DMS153 (cell line): ENCODE results near the gene DESI1.
"Not testable (repeated sequence)": the region's sequence is repeated elsewhere in the genome, so short reads cannot be mapped to it uniquely, and the experiment has no call there.

Experiments
- DNase-seq: peaks from one replicate; lab custom pipeline; 2025; lab: John Stamatoyannopoulos, UW

DESI1 gene

GRCh38 chr22:41585898-41586297 is 34.9 kb downstream of the DESI1 start:
- no peak for DNase-seq

DNA sequence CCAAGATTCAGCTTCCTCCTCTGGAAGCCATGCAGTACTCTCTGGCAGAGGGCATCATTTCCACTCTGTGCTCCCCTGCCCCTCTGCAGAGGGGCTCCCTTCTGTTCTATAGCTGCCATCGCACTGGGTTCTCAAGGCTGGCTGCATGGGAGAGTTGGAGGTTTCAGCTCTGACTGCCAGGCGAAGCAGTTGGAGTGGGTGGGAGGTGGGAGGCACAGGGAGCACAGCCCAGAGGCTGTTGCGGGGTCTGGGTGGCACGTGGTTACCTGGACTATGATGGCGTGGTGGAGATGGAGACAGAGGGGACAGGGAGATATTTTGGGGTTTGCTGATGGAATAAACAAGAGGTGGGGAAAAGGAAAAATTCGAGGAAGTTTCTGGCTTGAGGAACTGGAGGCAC is 36.0 kb downstream of the DESI1 start:
- DNase-seq = no peak

DNA sequence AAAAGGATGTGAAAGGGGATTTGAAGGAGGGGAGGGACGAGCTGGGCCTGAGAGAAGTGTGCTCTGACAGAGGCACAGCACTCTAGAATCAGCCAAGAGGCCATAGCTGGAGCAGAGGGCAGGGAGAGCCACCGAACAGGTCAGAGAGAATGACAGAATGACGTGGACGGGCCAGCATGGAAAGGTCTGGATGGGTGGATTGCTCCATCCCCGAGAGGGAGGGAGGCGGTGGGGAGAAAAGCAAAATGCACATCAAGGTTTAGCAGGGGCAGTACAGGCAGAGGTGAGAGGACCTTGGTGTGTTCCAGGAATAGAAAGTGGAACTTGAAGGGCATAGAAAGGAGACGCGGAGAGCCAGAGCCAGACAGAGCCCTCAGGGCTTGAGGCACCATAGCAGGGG is 38.1 kb downstream of the DESI1 start:
- no peak for DNase-seq

DNA sequence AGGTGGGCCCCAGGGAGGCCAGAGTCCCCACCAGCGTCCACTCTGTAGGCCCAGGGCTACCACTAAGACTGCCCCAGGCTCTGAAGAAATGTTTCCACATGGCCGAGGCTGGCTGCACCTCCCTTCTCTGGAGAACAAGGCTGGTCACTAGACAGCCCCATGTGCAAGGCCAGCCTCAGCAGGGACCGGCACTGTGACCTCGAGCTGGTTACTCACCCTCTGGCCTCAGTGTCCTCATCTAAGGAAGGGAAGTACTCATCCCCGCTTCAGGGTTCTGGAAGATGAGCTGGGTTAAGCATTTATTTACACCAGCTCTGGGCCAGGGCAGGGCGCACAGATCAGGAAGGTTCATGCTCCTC is 40.9 kb downstream of the DESI1 start:
- no peak for DNase-seq

DNA sequence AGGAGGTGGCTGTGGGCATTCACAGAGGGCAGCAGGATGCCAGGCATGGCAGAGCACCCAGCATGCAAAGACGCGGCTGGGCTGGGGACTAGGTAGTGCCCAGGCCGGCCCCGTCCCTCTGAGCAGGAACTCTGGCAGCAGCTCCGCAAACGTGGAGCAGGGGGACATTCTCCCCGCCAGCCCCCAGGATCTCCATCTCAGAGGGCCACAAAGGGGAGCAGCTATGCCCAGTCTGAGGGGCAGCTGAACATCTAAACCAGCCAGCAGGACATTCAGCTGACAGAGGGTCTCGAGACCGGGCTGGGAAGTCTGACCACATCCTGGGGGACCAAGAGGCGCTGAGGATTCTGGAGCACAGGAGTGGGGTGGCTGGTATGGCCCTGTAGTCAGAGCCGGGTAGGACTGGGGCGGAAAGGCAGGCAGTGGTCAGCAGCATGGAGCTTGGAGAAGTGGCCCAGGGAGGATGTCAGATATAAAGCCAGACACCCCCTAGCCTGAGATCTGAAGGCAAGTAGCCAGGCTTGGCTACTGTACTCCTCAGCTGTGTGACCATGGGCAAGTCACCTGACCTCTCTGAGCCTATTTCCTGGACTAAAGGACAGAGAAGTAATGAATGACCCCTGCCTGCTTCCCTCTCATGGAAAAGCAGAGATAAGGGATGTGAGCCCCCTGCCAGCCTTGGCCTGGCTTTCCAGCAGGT is 41.4 kb downstream of the DESI1 start:
- DNase-seq = no peak

GRCh38 chr22:41578818-41579217 is 42.0 kb downstream of the DESI1 start:
- no peak for DNase-seq

DNA sequence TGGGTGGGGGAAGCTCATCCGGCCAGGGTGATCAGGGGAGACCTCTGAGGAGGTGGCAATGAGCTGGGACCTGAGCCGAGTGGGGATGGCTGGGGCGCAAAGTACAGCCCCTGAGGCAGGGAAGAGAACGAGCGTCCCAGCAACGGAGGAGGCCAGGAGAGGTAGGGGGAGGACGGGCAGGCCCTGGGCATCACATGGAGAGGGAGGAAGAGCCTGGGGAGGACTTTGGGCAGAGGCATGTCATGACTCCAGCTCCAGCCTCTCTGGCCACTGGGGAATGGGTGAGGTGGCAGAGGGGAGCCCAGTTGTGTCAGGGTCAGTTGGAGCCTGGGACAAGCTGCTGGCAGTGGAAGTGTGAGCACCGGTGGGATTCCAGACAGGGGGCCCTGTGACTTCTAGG is 42.7 kb downstream of the DESI1 start:
- DNase-seq = no peak

DNA sequence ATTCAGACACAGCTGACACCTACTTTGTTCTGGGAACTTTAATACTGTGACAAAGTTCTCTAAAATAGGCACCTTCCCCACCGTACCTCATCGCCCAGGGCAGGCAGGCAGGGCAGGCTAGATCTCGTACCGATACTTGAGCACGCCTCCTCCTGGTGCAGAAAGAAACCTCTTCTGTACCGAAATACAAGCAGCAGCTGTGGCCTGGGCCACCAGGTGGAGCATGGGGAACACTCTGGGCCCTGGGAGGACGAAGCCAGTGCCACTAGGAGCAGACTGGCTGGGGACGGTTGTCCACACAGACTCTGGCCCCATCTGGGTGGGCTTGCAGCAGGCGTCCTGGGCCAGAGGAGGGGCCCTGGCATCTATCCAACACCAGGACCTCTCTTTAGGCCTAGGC is 44.0 kb downstream of the DESI1 start:
- DNase-seq = peak; percentile 13

DNA sequence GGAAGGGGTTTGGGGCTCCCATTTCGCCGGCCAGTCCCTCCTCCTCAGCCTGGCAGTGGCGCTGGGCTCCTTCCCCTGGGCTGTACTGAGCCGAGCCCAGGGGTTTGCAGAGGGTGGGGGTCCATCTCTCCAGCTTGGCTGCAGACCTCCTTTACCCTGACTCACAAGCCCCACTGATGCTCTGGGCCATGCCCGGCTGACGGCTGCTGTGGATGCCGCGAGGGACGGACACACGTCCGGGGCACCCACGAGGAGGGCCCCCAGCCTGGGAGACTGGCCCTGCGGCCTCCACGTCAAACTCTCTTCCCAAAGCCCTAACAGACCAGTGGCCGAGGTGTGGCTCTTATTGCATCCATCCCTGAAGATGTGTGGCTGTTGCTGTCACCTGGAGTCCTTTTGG is 45.3 kb downstream of the DESI1 start:
- DNase-seq = no peak

- DNase-seq = no peak
These were observed 45.9 kb downstream of the DESI1 start for GRCh38 chr22:41574847-41575381.

- DNase-seq = no peak
These were observed 47.2 kb downstream of the DESI1 start for GRCh38 chr22:41573677-41574076.

DNA sequence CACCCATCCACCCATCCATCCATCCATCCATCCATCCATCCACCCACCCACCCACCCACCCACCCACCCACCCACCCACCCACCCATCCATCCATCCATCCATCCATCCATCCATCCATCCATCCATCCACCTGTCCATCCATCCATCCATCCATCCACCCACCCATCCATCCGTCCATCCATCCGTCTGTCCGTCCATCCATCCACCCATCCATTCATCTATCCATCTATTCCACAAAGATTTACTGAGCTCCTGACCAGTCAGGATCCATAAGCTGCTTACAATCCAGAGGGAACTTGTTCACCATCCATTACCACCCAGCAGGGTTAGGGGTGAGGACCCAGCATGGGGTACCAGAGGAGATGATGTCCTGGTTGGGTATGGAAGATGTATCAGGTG is 48.5 kb downstream of the DESI1 start:
- DNase-seq = not testable (repeated sequence)

- DNase-seq = no peak
These were observed 49.1 kb downstream of the DESI1 start for GRCh38 chr22:41571786-41572185.

- DNase-seq = no peak
These were observed 50.6 kb downstream of the DESI1 start for GRCh38 chr22:41570221-41570620.

GRCh38 chr22:41568811-41569210 is 52.0 kb downstream of the DESI1 start:
- DNase-seq = no peak

GRCh38 chr22:41567512-41567768 is 53.4 kb downstream of the DESI1 start:
- DNase-seq = no peak

- DNase-seq = no peak
These were observed 55.3 kb downstream of the DESI1 start for GRCh38 chr22:41565403-41566054.

DNA sequence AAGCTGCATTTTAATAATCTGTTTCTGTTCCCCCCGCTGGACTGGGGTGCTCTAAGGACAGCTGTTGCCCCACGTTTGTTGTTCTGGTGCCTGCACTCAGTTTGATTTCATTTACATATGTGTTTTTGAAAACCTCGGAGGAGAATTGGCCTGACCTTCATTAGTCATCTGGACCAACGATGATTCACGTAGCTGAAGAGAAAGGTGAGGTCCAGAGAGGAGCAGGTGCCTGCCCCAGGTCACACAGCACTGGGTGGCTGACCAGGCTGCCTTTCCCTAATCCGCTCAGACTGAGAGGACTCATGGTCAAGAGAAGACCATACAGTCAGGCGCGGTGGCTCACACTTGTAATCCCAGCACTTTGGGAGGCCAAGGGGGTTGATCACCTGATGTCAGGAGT is 56.3 kb downstream of the DESI1 start:
- no peak for DNase-seq

GRCh38 chr22:41563051-41563711 is 57.7 kb downstream of the DESI1 start:
- no peak for DNase-seq

DNA sequence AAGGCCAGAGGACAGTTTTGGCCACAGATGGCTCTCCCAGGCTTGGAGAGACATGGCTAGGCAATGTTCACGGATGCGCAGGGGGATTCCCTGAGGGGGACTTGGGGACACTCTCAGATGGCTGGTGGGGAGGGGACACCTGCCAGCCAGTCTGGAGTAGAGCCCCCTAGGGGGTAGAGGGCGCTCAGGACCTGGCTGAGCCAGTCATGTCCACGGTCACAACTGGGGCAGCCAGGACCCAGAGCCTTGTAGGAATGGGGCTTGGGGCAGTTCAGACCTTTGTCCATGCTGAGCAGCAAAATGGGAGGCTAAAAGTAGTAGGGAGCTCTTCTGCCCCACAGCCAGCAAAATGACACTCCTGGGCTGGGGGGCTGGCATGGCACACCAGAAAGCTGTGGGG is 58.4 kb downstream of the DESI1 start:
- no peak for DNase-seq

DNA sequence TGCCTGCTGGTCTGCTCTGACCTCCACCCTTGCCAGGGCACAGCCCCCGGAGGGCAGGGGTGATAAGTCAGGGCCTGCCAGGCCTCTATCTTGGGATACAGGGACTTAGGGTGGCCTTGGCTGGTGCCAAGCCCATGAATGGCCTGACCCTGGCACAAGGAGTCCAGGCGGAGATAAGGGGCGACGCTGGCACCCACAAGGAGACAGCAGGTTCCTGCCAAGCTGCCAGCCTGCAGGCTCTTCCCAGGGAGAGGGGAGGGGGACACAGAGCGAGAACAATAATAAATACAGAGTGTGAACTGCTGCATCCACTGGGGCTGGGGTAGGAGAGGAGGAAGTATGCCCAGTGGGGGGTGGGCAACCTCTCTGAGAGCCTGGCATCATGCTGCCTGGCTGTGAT is 59.1 kb downstream of the DESI1 start:
- DNase-seq = no peak

DNA sequence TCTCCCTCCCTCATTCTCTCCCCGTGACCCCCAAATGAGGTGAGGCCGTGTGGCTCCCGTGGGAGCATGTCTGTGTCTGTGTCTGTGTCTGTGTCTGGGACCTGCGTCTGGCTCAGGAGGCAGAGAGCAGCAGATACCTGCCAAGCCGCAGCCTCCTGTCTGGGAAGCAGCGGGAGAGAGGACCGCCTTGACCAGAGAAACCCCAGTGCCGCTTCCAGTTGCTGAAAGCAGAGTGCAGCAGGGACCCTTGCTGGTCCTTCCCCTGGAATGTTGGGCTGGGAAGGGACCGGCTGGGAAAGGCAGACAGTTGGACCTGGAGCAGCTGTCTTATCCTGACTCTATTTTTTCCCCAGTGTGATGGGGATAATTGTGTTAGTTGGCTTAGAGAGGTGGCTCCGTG is 59.5 kb downstream of the DESI1 start:
- no peak for DNase-seq

DNA sequence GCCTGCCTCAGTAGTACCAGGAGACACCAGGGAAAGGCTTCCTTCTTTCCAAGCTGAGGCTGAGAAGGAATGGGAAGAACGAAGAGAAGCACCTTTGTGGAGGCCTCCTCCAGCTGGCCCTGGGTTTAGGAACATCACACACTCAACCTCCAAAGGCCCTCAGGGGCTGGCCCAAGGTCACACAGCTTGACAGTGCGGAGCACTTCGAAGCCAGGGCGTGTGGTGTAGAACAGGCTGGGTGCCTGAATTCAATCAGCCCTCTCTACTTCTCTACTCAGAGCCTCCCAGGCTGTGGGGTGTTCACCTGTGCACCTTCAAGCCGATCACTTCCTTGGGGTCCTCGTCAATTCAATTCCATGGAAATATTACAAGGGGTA is 60.8 kb downstream of the DESI1 start:
- no peak for DNase-seq

DNA sequence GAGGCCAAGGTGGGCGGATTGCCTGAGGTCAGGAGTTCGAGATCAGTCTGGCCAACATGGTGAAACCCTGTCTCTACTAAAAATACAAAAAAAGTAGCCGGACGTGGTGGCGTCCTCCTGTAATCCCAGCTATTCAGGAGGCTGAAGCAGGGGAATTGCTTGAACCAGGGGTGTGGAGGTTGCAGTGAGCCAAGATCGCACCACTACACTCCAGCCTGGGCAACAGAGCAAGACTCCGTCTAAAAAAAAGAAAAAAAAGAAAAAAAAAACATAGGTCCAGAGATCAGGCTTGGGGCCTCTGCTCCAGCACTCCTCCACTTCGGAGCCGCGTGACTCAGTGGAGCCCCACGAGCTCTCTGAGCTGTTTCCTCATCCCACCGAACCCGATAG is 62.6 kb downstream of the DESI1 start:
- not testable (repeated sequence) for DNase-seq
